ENCODE results near the gene OPHN1. TPM values are rescaled to one million over a fixed set of nuclear protein-coding genes. Genes with fewer than 3 reads are reported as not detected.

The OPHN1 gene
- total and polyA plus RNA-seq, 12 donors, result 1.2 to 9.1 (median 5.2) TPM

DNA sequence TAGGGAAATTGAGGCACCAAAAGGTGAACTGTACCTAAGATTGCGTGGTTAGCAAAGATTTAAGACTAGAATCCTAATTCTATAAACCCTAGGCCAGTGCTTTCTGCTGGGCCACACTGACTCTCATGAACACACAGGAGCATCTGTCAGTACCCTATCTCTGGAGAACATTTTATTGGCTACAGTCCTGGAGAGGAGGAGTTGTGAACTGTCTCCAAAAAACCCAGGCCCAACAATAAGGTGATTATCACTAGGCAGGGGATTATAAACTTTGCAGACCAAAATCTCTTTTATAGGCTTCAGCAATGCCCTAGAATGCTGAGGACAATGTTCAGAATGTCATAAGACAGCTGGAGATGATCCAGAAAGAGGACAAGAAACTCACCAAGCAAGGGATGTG, 24.1 kb downstream of the OPHN1 start:
- 73 to 100% (median 87%) methylated on average over 1 of the region's 1 CpG for WGBS, 4 donors
- TF ChIP-seq, protein P1, sequence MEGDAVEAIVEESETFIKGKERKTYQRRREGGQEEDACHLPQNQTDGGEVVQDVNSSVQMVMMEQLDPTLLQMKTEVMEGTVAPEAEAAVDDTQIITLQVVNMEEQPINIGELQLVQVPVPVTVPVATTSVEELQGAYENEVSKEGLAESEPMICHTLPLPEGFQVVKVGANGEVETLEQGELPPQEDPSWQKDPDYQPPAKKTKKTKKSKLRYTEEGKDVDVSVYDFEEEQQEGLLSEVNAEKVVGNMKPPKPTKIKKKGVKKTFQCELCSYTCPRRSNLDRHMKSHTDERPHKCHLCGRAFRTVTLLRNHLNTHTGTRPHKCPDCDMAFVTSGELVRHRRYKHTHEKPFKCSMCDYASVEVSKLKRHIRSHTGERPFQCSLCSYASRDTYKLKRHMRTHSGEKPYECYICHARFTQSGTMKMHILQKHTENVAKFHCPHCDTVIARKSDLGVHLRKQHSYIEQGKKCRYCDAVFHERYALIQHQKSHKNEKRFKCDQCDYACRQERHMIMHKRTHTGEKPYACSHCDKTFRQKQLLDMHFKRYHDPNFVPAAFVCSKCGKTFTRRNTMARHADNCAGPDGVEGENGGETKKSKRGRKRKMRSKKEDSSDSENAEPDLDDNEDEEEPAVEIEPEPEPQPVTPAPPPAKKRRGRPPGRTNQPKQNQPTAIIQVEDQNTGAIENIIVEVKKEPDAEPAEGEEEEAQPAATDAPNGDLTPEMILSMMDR (IDR thresholded peaks at IDR 0.05), result no peak
- TF ChIP-seq POLR2A (IDR thresholded peaks at IDR 0.05), result no peak
- H3K27ac ChIP-seq, result no peak overlapping the region
- H3K36me3 ChIP-seq (replicated peaks in 1 of 2), result no peaks in the 10 kb centered on the region
- no peaks in the 10 kb centered on the region for H3K4me1 ChIP-seq (replicated peaks in 1 of 2)
- H3K9me3 ChIP-seq (replicated peaks in 1 of 3), result no peaks in the 10 kb centered on the region
- no peak for DNase-seq
- no peak overlapping the region for H3K4me3 ChIP-seq
- intact Hi-C loops (cut with DNase I), result no loop called here
- H3K27me3 ChIP-seq, result no peaks in the 10 kb centered on the region

DNA sequence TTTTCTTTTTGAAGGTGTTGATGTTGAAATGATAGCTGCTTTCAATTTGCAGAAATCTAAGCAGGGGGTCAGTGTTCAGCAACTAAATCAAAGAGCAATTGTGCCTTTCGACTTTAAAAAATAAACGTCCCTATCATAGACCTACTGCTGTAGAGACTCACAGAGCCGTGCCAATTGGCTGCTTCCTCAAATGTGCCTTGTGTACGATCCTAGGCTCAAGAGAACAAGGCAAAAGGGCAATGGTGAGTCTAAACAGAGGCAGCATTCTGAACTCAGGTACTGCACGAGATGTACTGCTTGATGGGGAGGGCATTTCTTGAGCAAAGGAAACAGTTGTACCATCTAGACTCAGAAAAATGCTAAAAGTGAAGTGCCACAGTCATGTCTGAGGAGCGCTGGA, 29.8 kb downstream of the OPHN1 start:
- no peak overlapping the region for H3K27ac ChIP-seq
- intact Hi-C loops (cut with DNase I), result no loop called here
- WGBS, 4 donors, result 61 to 90% (median 68%) methylated on average over 6 of the region's 6 CpGs

DNA sequence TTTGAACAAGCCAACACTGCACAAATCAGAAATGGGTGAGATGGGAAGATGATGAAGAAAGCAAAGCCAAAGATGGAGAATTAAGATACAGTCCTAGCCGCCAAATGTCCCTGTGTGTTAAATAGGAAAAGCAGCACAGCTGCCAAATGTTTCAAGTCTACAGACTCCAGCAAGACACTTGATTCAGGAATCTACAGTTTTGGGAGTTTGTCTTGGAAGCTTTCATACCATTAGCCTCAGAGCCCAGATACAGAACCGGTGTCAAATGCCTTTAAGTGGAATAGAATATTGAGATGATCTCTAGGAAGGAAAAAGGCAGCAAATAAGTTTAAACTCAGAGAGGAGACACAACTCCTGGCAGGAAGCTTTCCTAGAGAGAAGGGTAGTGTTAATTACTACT, 30.3 kb downstream of the OPHN1 start:
- Histone ChIP-seq H3K4me3 (no peak overlapping the region), H3K36me3 (replicated peaks in 1 of 2) (no peaks in the 10 kb centered on the region), H3K9me3 (replicated peaks in 1 of 3) (no peaks in the 10 kb centered on the region), H3K27me3 (no peaks in the 10 kb centered on the region), H3K4me1 (replicated peaks in 1 of 2) (no peaks in the 10 kb centered on the region), H3K27ac (no peak overlapping the region)
- WGBS, 4 donors, result 78 to 92% (median 80%) methylated on average over 2 of the region's 2 CpGs
- no peak for DNase-seq
- no peak for TF ChIP-seq POLR2A (IDR thresholded peaks at IDR 0.05)
- TF ChIP-seq, protein P1 (IDR thresholded peaks at IDR 0.05), result no peak
- intact Hi-C loops (cut with DNase I), result no loop called here

More for the DNA sequence above, 29.8 kb downstream of the OPHN1 start:
- Histone ChIP-seq H3K9me3 (replicated peaks in 1 of 3) (no peaks in the 10 kb centered on the region), H3K4me3 (no peak overlapping the region), H3K4me1 (replicated peaks in 1 of 2) (no peaks in the 10 kb centered on the region), H3K27me3 (no peaks in the 10 kb centered on the region), H3K36me3 (replicated peaks in 1 of 2) (no peaks in the 10 kb centered on the region)
- TF ChIP-seq POLR2A (IDR thresholded peaks at IDR 0.05), result no peak
- TF ChIP-seq, protein P1 (IDR thresholded peaks at IDR 0.05), result no peak
- DNase-seq, result no peak

DNA sequence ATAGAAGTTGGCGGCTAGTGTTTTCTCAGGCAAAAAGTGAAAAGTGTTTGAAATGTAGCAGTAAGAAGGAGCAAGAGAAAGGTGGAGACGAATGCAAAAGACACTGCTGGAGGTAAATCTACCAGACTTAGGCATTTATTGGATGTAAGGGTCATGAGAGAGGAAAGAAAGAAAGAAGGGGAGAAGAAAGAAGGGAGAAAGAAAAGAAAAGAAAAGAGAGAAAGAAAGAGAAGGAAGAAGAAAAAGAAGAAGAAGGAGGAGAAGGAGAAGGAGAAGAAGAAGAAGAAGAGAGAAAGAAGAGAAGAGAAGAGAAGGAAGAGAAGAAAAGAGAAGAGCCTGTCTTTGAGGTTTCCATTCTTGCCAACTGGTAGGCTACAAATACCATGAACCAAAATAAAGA, 31.2 kb downstream of the OPHN1 start:
- Histone ChIP-seq H3K4me3 (no peak overlapping the region), H3K27ac (no peak overlapping the region), H3K27me3 (no peaks in the 10 kb centered on the region), H3K36me3 (replicated peaks in 1 of 2) (no peaks in the 10 kb centered on the region), H3K9me3 (replicated peaks in 1 of 3) (no peaks in the 10 kb centered on the region), H3K4me1 (replicated peaks in 1 of 2) (no peaks in the 10 kb centered on the region)
- intact Hi-C loops (cut with DNase I), result no loop called here
- no peak for TF ChIP-seq POLR2A (IDR thresholded peaks at IDR 0.05)
- TF ChIP-seq, protein P1 (IDR thresholded peaks at IDR 0.05), result no peak
- DNase-seq, result no peak
- WGBS, 4 donors, result 79 to 90% (median 83%) methylated on average over 2 of the region's 2 CpGs

Measured in adrenal gland (tissue), 12 donors.